Endothelial cell of umbilical vein (primary cell): ENCODE results near the gene CLPSL2. TPM values are rescaled to one million over a fixed set of nuclear protein-coding genes. Genes with fewer than 3 reads are reported as not detected.

Experiments used
- BruUV-seq: library from RNA; stranded (reverse); fragments of 400-500 nt; replicated peaks from 2 replicates; lab custom pipeline; 2021; lab: Mats Ljungman, UMichigan
- CTCF ChIA-PET: fragments of 300-600, 350-600 bp; sonication (Branson Sonifier 250); formaldehyde crosslinking; loops from one replicate; lab custom pipeline; 2021; ENCODE audit warnings: antibody characterized with exemption, inconsistent platforms; lab: Charles Lee
- POLR2A ChIA-PET: fragments of 300-600, 350-600 bp; sonication (Branson Sonifier 250); formaldehyde crosslinking; loops from one replicate; lab custom pipeline; 2021; ENCODE audit warnings: antibody characterized with exemption, inconsistent platforms; lab: Charles Lee
- DNase-seq: peaks from one replicate; pipeline ENCODE4 v3.0.0-alpha.2; 2011; ENCODE audit warnings: low read depth, low spot score
- FAIRE-seq: peaks from 2 replicates; lab custom pipeline; 2011; peaks lifted over from hg19 to GRCh38; lab: Jason Lieb, UNC
- H2AFZ ChIP-seq: 2 replicates; pipeline ENCODE4 v1.6.0; 2012; ENCODE audit warnings: low read depth, low read length, control low read depth, inconsistent platforms
- H3K27ac ChIP-seq: 2 replicates; pipeline ENCODE4 v1.5.1; 2011; ENCODE audit warnings: low read depth, mild to moderate bottlenecking, control low read depth, low read length, moderate library complexity; ENCODE audit not compliant: insufficient read depth
- H3K27me3 ChIP-seq, 2 experiments: 2 replicates each; pipeline versions ENCODE4 v1.6.0 to v1.6.1; 2011; ENCODE audit warnings: low read length in 2 of 2, mixed read lengths in 1 of 2; ENCODE audit not compliant: control insufficient read depth in 2 of 2, insufficient read depth in 2 of 2
- H3K36me3 ChIP-seq, 2 experiments: 2 replicates in 1 of 2; 3 replicates in 1 of 2; pipeline ENCODE4 v1.5.1; 2011; ENCODE audit warnings: low read length in 2 of 2, mild to moderate bottlenecking in 1 of 2, moderate library complexity in 1 of 2; ENCODE audit not compliant: control insufficient read depth in 2 of 2, insufficient read depth in 2 of 2; ENCODE audit errors: extremely low read depth in 1 of 2
- H3K4me1 ChIP-seq: 3 replicates; pipeline ENCODE4 v1.5.1; 2011; ENCODE audit warnings: mild to moderate bottlenecking, low read length; ENCODE audit not compliant: control insufficient read depth, insufficient read depth; ENCODE audit errors: extremely low read depth
- H3K4me2 ChIP-seq: 2 replicates; pipeline ENCODE4 v1.6.1; 2011; ENCODE audit warnings: low read length, control low read depth, mixed read lengths; ENCODE audit not compliant: insufficient read depth
- H3K4me3 ChIP-seq, 3 experiments: fragments of 200-600 bp in 1 of 3; sonication (generic), shearing (Covaris generic) in 1 of 3; replicated peaks in 1 of 3; 2 replicates each; pipeline ENCODE4 v1.5.1; 2011 to 2016; ENCODE audit warnings: control low read depth in 3 of 3, low read length in 3 of 3, mild to moderate bottlenecking in 2 of 3, inconsistent platforms in 1 of 3, low read depth in 1 of 3, moderate library complexity in 1 of 3; ENCODE audit not compliant: insufficient read depth in 1 of 3
- H3K79me2 ChIP-seq: 2 replicates; pipeline ENCODE4 v1.6.0; 2012; ENCODE audit warnings: low read length, inconsistent platforms; ENCODE audit not compliant: control insufficient read depth, insufficient read depth
- H3K9ac ChIP-seq: replicated peaks from 2 replicates; pipeline ENCODE3; 2011; ENCODE audit warnings: low read length, control low read depth; ENCODE audit not compliant: insufficient read depth; ENCODE audit errors: extremely low read depth
- H3K9me1 ChIP-seq: replicated peaks from 3 replicates; pipeline ENCODE4 v1.6.0; 2011; ENCODE audit warnings: mild to moderate bottlenecking, low read length; ENCODE audit not compliant: control insufficient read depth, insufficient read depth; ENCODE audit errors: extremely low read depth
- H3K9me3 ChIP-seq: replicated peaks from 2 replicates; pipeline ENCODE4 v1.5.1; 2012; ENCODE audit warnings: low read length, inconsistent platforms; ENCODE audit not compliant: control insufficient read depth, insufficient read depth
- H4K20me1 ChIP-seq: replicated peaks from 2 replicates; pipeline ENCODE3; 2011; ENCODE audit warnings: mild to moderate bottlenecking, low read length; ENCODE audit not compliant: control insufficient read depth, insufficient read depth; ENCODE audit errors: extremely low read depth
- CTCF ChIP-seq, 2 donors: IDR thresholded peaks; 1 replicate in 1 of 2; 2 replicates in 1 of 2; pipeline ENCODE4 v1.5.1; 2011; ENCODE audit warnings: low read length in 2 of 2, mild to moderate bottlenecking in 2 of 2, moderate library complexity in 2 of 2, control low read depth in 1 of 2, inconsistent platforms in 1 of 2, low read depth in 1 of 2; ENCODE audit not compliant: insufficient read depth in 1 of 2; ENCODE audit errors: extremely low read depth in 1 of 2
- EZH2 ChIP-seq: IDR thresholded peaks from 2 replicates; pipeline ENCODE4 v1.6.1; 2012; ENCODE audit warnings: borderline replicate concordance, low read depth, mild to moderate bottlenecking, moderate library complexity, low read length, inconsistent platforms; ENCODE audit not compliant: severe bottlenecking
- FOS ChIP-seq: IDR thresholded peaks from 2 replicates; pipeline ENCODE4 v1.6.1; 2011; ENCODE audit warnings: mild to moderate bottlenecking, low read length, moderate library complexity, borderline replicate concordance; ENCODE audit not compliant: insufficient read depth
- GATA2 ChIP-seq: IDR thresholded peaks from 2 replicates; pipeline ENCODE4 v1.7.0; 2011; ENCODE audit warnings: low read depth, mild to moderate bottlenecking, moderate library complexity, mixed read lengths, low read length; ENCODE audit not compliant: insufficient read length, insufficient read depth
- JUN ChIP-seq: IDR thresholded peaks from 2 replicates; pipeline ENCODE4 v1.6.1; 2011; ENCODE audit warnings: borderline replicate concordance, low read depth; ENCODE audit not compliant: insufficient read length, insufficient read depth
- MAX ChIP-seq: IDR thresholded peaks from 2 replicates; pipeline ENCODE4 v1.6.1; 2011; ENCODE audit not compliant: insufficient read depth, insufficient read length
- MYC ChIP-seq: IDR thresholded peaks from one replicate; pipeline ENCODE4 v1.6.1; 2011; ENCODE audit warnings: mild to moderate bottlenecking, low read depth, low read length
- POLR2AphosphoS5 ChIP-seq: IDR thresholded peaks from 2 replicates; pipeline ENCODE4 v1.6.1; 2012; ENCODE audit warnings: low read depth, mild to moderate bottlenecking, control low read depth, low read length, moderate library complexity; ENCODE audit not compliant: insufficient read depth
- dilution Hi-C: fragments of 300-500 bp; cut with MboI; formaldehyde crosslinking; loops from one replicate; pipeline ENCODE4 v1.15.0; 2019; ENCODE audit warnings: low sequenced_read_pairs; ENCODE audit not compliant: extremely low pct_ligation_motif_present
- intact Hi-C: fragments of 100-400 bp; cut with micrococcal nuclease; formaldehyde crosslinking; loops from one replicate; pipeline ENCODE4 v1.10.0; 2022
- polyA plus RNA-seq, 4 experiments: library from polyadenylated mRNA; depleted of rRNA in 3 of 4; stranded (reverse) in 3 of 4; unstranded in 1 of 4; fragments of >200 nt; gene quantifications; 2 replicates each; pipeline versions ENCODE4 v1.2.1 to v1.2.3, GENCODE V29; 2011 to 2012; ENCODE audit warnings: missing spikeins in 1 of 4
- total RNA-seq: library from RNA; stranded (reverse); gene quantifications from 2 replicates; pipeline ENCODE4 v1.2.3, GENCODE V29; 2021

The CLPSL2 gene
- total and polyA plus RNA-seq, 2 donors (not counting 3 experiments of a cell fraction or from before 2014, with no cell fraction given), result not detected

GRCh38 chr6:35788423-35788982, 12.1 kb downstream of the CLPSL2 start:
- Histone ChIP-seq H3K27ac (no peak overlapping the region), H3K4me2 (no peak overlapping the region), H3K4me1 (no peaks in the 10 kb centered on the region), H3K4me3 (no peak overlapping the region), H3K79me2 (no peaks in the 10 kb centered on the region), H4K20me1 (no peaks in the 10 kb centered on the region), H3K9ac (no peak overlapping the region), H3K9me1 (no peaks in the 10 kb centered on the region), H3K9me3 (no peaks in the 10 kb centered on the region), H3K36me3 (no peaks in the 10 kb centered on the region), H2AFZ (no peak overlapping the region), H3K27me3 (peaks cover 20 to 23% of the 10 kb centered on the region in 2 experiments)
- ChIA-PET CTCF (no interaction called here), POLR2A (no interaction called here)
- dilution Hi-C loops, result no loop called here
- intact Hi-C loops, result no loop called here
- TF ChIP-seq EZH2, result peak; percentile 13
- no peak for TF ChIP-seq JUN
- TF ChIP-seq FOS, result no peak
- TF ChIP-seq MAX, result no peak
- no peak for TF ChIP-seq POLR2AphosphoS5
- TF ChIP-seq GATA2, result no peak
- TF ChIP-seq MYC, result no peak
- no peak for TF ChIP-seq CTCF (IDR thresholded peaks at IDR 0.05; ENCODE audit: extremely low read depth in 1 of 2, insufficient read depth in 1 of 2, low read depth in 1 of 2, low read length in 2 of 2)
- DNase-seq (no peak), FAIRE-seq (no peak)
- BruUV-seq, result no TSS peak
